GM18505 (cell line): ENCODE results near the gene TMEM63A.
A peak's percentile ranks its signal among the peaks of the same experiment; 100 is the strongest.

Experiments
- ATAC-seq: cut with Tn5 transposase; IDR thresholded peaks from one replicate; pipeline ENCODE4 v1.9.1; 2021; ENCODE audit not compliant: unreplicated experiment
- POLR2A ChIP-seq: IDR thresholded peaks from 4 replicates; pipeline ENCODE4 v1.6.1; 2011; ENCODE audit warnings: borderline replicate concordance; ENCODE audit not compliant: insufficient read depth, insufficient read length; ENCODE audit errors: extremely low read depth

Gene TMEM63A

DNA sequence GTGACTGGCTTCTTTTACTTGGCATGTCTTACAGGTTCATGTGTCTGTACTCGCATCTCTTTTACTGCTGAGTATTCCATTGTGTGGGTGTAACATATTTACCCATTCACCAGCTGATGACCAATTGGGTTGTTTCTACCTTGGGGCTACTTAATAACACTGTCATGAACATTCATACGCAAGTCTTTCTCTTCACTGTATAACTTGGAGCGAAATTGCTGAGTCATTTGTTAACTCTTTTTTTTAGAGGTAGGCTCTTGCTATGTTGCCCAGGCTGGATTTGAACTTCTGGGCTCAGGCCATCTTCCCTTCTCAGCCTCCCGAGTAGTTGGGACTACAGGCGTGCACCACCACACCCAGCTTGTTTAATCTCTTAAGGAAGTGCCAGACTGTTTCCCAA lies 35.4 kb upstream of the TMEM63A start:
- no peak for TF ChIP-seq POLR2A
- ATAC-seq = no peak

GRCh38 chr1:225917101-225917500 lies 34.9 kb upstream of the TMEM63A start:
- ATAC-seq = no peak
- no peak for TF ChIP-seq POLR2A

- ATAC-seq = no peak
- no peak for TF ChIP-seq POLR2A
Measured at GRCh38 chr1:225915538-225915991, 33.4 kb upstream of the TMEM63A start.

- no peak for ATAC-seq
Measured at GRCh38 chr1:225914947-225915346, 32.8 kb upstream of the TMEM63A start.

GRCh38 chr1:225914391-225914790 lies 32.2 kb upstream of the TMEM63A start:
- no peak for ATAC-seq
- TF ChIP-seq POLR2A = no peak

More at GRCh38 chr1:225914947-225915346, 32.8 kb upstream of the TMEM63A start:
- no peak for TF ChIP-seq POLR2A

DNA sequence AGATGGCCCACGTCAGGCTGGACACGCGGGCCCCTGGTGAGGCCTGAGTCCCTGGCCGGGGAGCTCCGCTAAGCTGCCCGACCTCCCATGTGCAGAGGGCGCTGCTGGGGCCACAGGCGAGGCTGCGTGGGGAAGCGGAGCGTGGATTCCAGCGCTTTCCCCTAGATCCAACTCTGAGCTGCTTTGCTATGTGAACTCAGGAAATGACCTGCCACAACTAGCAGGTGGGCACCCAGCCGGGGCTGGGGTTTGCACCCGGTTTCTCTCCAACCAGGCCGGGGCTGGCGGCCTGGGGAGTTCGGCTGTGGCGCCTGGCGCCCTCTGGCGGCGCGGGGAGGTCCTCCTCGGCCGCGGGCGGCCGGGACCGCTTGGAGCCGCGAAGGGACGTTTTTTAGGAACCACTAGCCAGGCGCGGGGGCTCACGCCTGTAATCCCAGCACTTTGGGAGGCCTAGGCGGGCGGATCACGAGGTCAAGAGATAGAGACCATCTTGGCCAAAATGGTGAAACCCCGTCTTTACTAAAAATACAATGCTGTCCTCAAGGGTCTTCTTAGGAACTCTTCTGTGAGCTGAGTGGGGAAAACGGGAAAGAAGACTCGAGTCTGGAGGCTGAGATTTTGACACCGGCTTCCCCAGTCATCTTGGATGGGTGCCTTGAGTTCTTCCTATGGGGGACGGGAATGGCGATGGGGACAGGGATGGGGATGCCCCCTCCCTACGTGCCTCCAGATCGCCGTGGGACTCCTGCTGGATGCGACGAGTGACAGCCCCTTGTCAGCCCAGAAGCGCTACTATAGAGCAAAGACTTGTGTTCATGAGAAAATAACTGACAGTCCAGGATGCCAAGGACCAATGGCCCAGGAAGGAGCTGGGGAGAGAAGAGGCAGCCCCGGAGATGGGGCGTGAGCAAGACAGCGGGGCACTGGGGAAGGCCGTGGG lies 29.3 kb upstream of the TMEM63A start:
- no peak for TF ChIP-seq POLR2A
- peak; percentile 68 for ATAC-seq

- no peak for TF ChIP-seq POLR2A
- ATAC-seq = no peak
Measured at GRCh38 chr1:225909477-225909876, 27.3 kb upstream of the TMEM63A start.

DNA sequence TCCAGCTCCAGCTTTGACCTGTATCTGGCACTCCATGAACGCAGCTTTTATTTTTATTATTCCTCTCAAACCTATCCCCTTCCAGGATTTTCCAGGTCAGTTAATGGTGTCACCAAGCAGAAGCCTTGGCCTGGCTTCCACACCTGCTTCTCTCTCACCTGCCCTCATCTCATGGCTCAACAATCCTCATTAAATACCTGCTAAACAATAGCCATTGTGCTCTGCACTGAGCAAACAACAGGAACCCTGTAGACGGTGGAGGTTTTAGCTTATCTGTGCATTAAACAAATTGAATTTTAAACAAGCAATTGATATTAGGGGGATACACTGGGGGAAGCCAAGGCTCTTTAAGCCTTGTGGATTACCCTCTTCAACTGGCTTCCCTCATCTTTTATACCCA lies 26.6 kb upstream of the TMEM63A start:
- TF ChIP-seq POLR2A = no peak

GRCh38 chr1:225908013-225908640 lies 25.9 kb upstream of the TMEM63A start:
- no peak for ATAC-seq
- TF ChIP-seq POLR2A = no peak

More for the DNA sequence above, 26.6 kb upstream of the TMEM63A start:
- no peak for ATAC-seq

DNA sequence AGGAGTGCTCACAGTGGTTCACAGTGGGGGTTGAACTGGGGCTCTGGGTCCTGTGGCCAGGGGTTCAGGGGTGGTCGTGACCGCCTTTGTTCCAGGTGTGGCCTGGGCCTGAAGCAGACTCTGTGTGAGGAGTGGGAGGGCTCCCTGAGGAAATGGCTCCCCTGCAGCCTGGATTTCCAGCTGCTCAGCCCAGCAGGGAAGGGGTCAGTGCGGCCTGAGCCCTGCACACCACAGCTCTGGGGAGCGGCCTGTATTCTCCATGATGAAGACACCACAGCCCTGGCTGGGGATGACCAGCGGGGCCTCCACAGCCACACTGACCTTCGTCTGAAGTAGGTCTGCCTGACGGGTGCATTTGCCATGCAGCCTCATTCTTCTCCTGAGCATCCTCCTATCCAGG lies 25.2 kb upstream of the TMEM63A start:
- no peak for TF ChIP-seq POLR2A
- no peak for ATAC-seq

- ATAC-seq = no peak
- TF ChIP-seq POLR2A = no peak
Measured at GRCh38 chr1:225906467-225906866, 24.3 kb upstream of the TMEM63A start.

DNA sequence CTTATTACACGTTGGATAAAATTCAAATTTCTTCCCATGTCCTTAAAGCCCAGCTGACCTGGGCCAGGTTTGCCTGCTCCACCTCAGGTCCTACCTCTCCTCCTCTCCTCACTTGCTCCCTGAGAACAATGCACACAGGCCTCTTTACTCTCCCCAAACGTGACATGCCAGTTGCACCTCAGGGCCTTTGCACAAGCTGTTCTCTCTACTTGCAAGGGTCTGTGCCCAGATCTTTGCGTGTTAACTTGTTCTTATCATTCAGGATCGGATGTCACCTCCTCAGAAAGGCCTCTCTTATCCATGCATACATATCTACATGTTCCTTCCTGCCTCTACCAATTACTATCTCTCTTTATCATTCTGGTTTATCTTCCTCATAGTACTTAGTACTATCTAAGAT lies 21.4 kb upstream of the TMEM63A start:
- ATAC-seq = no peak
- TF ChIP-seq POLR2A = no peak

DNA sequence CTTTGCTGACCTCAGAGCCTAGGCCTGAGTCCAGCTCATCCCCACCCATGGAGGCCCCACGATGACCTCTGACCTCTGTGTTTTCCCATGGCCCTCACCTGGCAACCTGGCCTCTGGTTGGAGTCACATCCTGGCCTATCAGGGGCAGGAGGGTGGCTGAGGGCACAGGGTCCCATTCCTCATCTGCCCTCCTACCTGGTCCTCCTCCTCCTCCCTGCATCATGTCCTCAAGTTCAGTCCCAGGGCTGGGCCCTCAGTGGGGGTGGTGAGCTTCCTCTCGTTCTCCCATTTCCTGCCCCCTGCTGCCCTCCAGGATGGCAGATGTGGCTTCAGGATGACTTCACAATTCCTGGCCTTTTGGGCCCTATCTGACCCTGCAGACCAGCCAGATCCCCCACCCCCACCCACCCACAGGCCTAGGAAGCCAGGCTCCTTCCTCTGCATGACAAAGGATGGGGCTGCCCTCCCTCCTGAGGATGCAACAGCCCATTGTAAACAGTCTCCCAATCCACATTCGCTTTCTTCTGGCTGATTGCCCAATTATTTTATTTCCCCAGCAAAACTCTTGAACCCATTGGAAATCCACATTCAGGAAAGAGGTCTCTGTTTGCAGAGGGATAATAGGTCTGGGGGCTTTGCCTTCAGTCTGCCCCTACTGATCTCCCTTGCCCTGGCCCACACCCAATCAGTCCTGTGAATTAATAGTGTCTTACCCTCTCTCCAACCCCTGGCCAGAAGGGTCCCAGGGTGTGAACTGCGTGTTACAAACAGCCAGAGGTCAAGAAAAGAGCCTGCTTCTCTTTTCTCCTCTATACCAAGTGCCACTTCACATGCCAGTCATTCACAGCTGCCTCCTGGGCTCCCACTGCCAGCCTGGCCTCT lies 17.1 kb upstream of the TMEM63A start:
- no peak for ATAC-seq
- no peak for TF ChIP-seq POLR2A
